Transverse colon (tissue), 4 donors: ENCODE data around the gene PILRA.
"Not testable (repeated sequence)": the region's sequence is repeated elsewhere in the genome, so short reads cannot be mapped to it uniquely, and the experiment has no call there.

Experiments
- POLR2A ChIP-seq: fragments of 450-650 bp; IDR thresholded peaks from one replicate; pipeline ENCODE4 v1.6.1; 2016; ENCODE audit warnings: antibody characterized with exemption, mild to moderate bottlenecking, moderate library complexity
- POLR2AphosphoS5 ChIP-seq, 3 donors: sonication (generic); formaldehyde crosslinking; IDR thresholded peaks; one replicate each; pipeline ENCODE4 v1.6.1; 2016; ENCODE audit warnings: antibody characterized with exemption in 3 of 3
- TF ChIP-seq, protein P1 (sequence below), 5 experiments: fragments of 200-600 bp in 3 of 5; fragments of 450-650 bp in 2 of 5; sonication (generic) in 3 of 5; IDR thresholded peaks; 1 replicate in 2 of 5; 2 replicates in 3 of 5; pipeline ENCODE4 v1.5.1; 2016 to 2017; ENCODE audit warnings: antibody characterized with exemption in 5 of 5, inconsistent platforms in 3 of 5, mild to moderate bottlenecking in 2 of 5, moderate library complexity in 1 of 5

DNA sequence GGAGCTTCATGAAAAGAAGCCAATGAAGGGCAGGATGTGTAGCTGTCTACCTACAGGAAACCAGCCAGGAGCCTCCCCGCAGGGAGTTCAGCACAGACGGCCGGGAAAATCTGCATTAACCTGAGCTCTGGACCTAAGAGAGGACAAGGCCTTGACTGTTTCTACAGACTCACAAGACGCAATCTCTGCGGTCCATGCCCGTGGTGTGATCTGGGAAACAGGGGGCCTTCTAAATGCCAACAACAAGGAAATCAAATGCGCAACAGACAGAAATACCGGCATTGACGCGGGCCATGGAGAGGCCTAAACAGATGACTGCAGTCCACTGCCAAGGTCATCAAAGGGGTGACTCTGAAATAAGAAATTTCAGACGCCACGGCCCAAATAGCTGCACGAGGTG, 49.1 kb upstream of the PILRA start:
- TF ChIP-seq, protein P1, sequence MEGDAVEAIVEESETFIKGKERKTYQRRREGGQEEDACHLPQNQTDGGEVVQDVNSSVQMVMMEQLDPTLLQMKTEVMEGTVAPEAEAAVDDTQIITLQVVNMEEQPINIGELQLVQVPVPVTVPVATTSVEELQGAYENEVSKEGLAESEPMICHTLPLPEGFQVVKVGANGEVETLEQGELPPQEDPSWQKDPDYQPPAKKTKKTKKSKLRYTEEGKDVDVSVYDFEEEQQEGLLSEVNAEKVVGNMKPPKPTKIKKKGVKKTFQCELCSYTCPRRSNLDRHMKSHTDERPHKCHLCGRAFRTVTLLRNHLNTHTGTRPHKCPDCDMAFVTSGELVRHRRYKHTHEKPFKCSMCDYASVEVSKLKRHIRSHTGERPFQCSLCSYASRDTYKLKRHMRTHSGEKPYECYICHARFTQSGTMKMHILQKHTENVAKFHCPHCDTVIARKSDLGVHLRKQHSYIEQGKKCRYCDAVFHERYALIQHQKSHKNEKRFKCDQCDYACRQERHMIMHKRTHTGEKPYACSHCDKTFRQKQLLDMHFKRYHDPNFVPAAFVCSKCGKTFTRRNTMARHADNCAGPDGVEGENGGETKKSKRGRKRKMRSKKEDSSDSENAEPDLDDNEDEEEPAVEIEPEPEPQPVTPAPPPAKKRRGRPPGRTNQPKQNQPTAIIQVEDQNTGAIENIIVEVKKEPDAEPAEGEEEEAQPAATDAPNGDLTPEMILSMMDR (IDR thresholded peaks at IDR 0.05) = not testable (repeated sequence)
- TF ChIP-seq POLR2A; POLR2AphosphoS5 (IDR thresholded peaks at IDR 0.05): not testable (repeated sequence)
